Ureter (tissue), 1 donor: ENCODE data around the gene ADGRF5. TPM values are rescaled to one million over a fixed set of nuclear protein-coding genes. Genes with fewer than 3 reads are reported as not detected.

Source experiments
- DNase-seq: peaks from one replicate; pipeline ENCODE4 v3.0.0-alpha.2; 2020; ENCODE audit warnings: low spot score
- total RNA-seq: library from RNA; stranded (reverse); gene quantifications from one replicate; pipeline ENCODE4 v1.2.4, GENCODE V29; 2023
- donor health status: DM: yes; HTN: yes; CAD: no.

ADGRF5 gene, protein sequence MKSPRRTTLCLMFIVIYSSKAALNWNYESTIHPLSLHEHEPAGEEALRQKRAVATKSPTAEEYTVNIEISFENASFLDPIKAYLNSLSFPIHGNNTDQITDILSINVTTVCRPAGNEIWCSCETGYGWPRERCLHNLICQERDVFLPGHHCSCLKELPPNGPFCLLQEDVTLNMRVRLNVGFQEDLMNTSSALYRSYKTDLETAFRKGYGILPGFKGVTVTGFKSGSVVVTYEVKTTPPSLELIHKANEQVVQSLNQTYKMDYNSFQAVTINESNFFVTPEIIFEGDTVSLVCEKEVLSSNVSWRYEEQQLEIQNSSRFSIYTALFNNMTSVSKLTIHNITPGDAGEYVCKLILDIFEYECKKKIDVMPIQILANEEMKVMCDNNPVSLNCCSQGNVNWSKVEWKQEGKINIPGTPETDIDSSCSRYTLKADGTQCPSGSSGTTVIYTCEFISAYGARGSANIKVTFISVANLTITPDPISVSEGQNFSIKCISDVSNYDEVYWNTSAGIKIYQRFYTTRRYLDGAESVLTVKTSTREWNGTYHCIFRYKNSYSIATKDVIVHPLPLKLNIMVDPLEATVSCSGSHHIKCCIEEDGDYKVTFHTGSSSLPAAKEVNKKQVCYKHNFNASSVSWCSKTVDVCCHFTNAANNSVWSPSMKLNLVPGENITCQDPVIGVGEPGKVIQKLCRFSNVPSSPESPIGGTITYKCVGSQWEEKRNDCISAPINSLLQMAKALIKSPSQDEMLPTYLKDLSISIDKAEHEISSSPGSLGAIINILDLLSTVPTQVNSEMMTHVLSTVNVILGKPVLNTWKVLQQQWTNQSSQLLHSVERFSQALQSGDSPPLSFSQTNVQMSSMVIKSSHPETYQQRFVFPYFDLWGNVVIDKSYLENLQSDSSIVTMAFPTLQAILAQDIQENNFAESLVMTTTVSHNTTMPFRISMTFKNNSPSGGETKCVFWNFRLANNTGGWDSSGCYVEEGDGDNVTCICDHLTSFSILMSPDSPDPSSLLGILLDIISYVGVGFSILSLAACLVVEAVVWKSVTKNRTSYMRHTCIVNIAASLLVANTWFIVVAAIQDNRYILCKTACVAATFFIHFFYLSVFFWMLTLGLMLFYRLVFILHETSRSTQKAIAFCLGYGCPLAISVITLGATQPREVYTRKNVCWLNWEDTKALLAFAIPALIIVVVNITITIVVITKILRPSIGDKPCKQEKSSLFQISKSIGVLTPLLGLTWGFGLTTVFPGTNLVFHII (N-terminal part only)
- 25.9 TPM for total RNA-seq

DNA sequence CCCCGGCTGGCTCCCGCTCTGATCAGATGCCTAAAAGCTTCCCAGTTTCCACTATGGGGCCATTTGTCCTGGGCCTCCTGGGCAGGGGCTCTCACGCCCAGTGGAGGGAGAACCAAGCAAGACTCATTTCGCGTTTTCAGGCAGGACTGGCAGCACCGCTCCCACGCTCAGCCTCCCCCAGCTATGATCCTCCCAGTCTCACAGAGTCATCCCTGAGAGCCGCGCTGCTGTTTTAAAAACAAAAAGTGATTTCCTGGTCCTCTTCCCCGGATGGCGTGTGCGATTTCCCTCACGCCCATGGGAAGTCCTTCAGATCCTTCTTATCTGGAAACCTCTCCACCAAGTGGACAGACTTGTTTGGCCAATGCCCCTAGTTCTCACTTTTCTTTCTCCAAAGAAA, at the start of gene ADGRF5:
Gene ADGRF5, minus strand, starts transcription at position 208 of the 400 bp plus-strand sequence. CDS start 15,176 bp downstream, outside the sequence.
- no peak for DNase-seq

DNA sequence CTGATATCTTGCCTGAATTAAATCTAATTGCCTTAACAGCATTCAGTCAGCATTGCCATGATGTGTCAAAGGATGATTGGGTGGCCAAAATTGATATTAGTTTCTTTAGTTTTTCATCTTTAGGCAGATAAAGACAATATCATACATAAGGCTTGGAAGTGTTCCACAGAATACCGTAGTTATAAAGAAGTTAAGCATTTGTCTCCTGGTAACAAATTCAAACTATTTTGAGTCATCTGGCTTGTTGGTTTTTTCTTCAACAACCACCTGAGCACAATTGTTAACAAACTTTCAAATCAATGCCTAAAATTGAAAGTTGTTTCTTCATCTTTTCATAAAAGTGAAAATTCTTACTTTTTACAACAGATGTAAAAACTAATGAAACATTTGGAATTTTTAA, 47.5 kb upstream of the ADGRF5 start:
- no peak for DNase-seq

DNA sequence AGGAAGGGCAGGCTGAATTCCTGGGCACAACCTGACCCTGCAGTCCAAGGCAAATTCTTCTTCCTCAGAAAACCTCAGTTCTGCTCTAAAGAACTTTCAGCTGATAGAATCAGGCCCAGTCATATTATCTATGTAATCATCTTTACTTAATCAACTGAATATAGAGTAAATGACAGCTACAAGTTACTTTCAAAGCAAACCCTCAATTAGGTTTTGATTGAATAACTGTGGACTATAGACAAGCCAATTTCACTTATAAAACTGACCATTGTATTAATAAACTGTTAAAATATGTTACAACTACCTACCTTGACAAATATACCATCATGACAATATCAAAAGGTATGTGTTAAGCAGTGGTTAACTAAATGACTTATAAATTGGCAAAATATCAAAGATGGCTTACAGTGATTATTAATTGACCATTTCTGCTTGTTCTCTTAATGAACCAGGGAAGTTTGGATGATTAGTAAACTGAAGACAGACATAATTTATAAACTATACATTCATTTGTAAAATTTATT, 46.1 kb upstream of the ADGRF5 start:
- no peak for DNase-seq

GRCh38 chr6:46964716-46965519, 43.2 kb upstream of the ADGRF5 start:
- no peak for DNase-seq

DNA sequence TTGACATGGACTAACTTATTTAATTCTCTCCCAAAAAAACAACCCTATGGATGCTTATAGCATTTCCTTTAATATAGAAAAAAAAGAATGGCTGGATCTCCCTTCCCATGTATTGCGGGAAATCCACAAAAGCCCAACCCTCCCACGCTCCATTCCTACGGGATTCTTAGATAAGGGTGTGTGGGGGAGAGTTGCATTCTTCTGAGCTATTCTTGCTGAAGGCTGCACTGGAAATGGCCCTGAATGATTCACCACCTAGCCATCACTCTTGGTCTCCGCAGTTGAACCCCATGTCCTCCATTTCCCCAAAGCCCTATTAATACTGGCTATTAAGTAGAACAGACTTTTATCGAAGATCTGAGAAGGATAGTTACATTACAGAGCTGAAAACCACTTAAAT, 41.9 kb upstream of the ADGRF5 start:
- no peak for DNase-seq

GRCh38 chr6:46963039-46963438, 41.3 kb upstream of the ADGRF5 start:
- no peak for DNase-seq

DNA sequence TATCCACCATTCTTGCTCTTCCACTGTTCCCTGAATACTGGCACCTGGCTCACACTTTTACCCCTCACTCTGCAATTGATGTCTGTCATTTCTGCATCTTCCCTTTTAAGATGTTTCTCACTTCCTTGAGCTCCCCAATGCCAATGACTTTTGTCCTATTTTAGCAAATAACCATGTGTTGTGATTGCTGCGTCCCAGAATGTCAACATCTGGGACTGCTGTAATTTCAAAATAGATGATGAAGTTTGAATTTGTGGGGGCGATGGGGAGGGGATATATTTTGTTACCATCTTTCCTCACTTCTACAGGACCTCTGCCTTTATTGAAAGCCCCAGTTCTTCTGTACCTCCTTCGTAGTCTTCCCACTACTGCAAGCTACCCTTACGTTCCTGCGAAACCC, 40.0 kb upstream of the ADGRF5 start:
- DNase-seq = no peak

GRCh38 chr6:46961232-46961631, 39.5 kb upstream of the ADGRF5 start:
- DNase-seq = no peak

DNA sequence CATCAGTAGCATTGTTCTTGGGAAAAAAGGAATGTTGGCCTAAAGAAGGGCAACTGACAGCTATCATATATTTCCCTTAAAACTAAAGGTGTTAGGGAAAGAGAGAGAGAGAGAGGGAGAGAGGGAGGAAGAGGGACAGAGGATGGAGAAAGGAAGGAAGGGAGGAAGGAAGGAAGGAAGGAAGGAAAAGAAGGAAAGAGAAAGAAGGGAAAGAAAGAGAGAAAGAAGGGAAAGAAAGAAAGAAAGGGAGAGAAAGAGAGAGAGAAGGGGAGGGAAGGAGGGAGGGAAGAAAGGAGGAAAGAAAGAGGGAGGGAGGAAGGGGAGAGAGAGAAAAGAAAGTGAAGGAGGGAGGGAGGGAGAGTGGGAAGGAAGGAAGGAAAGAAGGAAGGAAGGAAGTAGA, 37.7 kb upstream of the ADGRF5 start:
- DNase-seq = no peak

DNA sequence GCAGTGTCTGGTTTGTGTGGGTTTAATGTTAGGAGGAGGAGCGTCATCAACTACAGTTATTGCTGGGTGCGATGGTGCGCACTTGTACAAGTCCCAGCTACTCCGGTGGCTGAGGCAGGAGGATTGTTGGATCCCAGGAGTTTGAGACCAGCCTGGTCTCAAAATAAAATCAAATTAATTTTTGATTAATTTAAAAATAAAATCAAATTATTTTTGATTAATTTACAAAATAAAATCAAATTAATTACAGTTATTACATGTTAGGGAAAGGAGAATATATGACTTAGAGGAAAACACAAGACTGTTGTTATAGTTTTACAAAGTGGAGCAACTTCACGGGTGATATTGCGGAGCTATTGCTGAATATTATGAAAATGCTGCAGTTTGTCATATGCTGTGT, 34.7 kb upstream of the ADGRF5 start:
- no peak for DNase-seq

DNA sequence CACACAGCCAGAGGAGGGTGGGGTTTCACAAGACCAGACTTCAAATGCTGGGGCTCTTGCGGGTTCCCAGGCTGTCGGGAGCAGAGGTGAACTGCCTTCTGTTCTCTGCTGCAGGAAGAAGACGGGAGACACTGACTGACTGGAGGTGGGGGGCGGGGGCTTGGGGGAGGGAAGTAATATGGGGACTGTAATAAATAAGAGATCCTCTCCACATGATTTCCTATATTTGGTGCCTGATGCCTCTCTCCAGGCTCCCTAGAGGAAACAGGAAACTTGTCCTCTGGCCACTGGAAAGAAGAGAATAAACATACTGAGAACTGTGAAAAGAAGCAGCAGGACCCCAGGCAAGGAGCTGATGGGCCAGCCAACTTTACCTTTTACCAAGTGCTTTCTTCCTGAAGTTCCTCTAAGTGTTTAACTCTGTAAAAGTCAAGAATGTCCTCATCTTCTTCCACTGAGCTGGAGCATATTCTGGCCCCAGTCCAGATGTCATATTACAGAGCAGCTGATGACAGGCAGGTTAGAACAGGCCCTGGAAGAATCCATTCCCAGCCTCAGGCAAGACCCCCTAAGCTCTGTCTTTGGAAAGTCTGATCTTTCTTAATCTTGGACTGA, 33.2 kb upstream of the ADGRF5 start:
- peak; percentile 51 for DNase-seq

DNA sequence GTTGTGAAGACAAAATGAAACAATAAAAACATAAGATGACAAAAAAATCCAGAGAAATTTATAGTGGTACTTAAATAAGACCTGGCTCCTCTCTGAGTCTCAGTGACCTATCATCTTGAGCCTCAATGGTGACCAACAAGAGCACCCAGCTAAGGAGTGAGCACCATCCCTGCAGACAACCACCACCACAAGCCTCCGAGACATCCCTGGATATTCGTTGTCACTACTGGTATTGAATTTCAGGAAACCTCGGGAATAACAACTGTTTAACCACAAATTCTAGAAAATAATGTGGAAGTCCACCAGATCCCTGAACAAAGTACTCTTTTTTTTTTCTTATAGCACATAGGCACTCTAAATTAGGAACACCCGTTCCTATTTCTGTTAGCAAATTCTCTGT, 32.2 kb upstream of the ADGRF5 start:
- no peak for DNase-seq

- DNase-seq = no peak
Measured at GRCh38 chr6:46949632-46950280, 28.0 kb upstream of the ADGRF5 start.

- no peak for DNase-seq
Measured at GRCh38 chr6:46948699-46949098, 27.0 kb upstream of the ADGRF5 start.

- DNase-seq = no peak
Measured at GRCh38 chr6:46947497-46947896, 25.8 kb upstream of the ADGRF5 start.

GRCh38 chr6:46940433-46941226, 18.9 kb upstream of the ADGRF5 start:
- DNase-seq = no peak

DNA sequence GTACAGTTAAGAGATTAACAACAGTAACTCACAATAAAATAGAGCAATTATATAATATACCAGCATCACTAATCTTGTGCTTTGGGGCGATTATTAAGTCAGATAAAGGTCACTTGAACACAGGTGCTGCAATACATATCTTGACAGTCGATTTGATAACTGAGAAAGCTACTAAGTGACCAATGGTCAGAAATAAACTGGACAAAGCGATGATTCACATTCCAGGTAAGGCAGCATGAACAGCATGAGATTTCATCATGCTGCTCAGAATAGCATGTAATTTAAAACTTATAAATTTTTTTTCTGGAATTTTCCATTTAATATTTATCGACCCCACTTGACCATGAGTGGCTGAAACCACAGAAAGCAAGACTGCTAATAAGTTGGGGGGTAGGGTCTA, 15.9 kb upstream of the ADGRF5 start:
- no peak for DNase-seq

GRCh38 chr6:46935687-46936086, 13.9 kb upstream of the ADGRF5 start:
- DNase-seq = no peak

GRCh38 chr6:46933751-46934150, 12.0 kb upstream of the ADGRF5 start:
- DNase-seq = no peak
